Stimulated activated CD4-positive, alpha-beta T cell treated with anti-CD3 and anti-CD28 coated beads, Interleukin-2, amount 100 ng/mL, for 4 hours (primary cell): ENCODE data around the gene HTRA3.

Experiments used
- DNase-seq: peaks from one replicate; pipeline ENCODE4 v3.0.0-alpha.2; 2020; ENCODE audit warnings: low read depth

HTRA3 gene

GRCh38 chr4:8269535-8270417 is at the start of gene HTRA3:
TSS of gene HTRA3 (plus strand) at chr4:8269754. CDS start at chr4:8269969, 215 bp downstream.
- DNase-seq: no peak

GRCh38 chr4:8220661-8221450 is 48.7 kb upstream of the HTRA3 start:
- DNase-seq: no peak

GRCh38 chr4:8221476-8221875 is 48.1 kb upstream of the HTRA3 start:
- no peak for DNase-seq

GRCh38 chr4:8221985-8222384 is 47.6 kb upstream of the HTRA3 start:
- DNase-seq: no peak

GRCh38 chr4:8222609-8223388 is 46.8 kb upstream of the HTRA3 start:
- no peak for DNase-seq

- no peak for DNase-seq
Measured at GRCh38 chr4:8224267-8224974, 45.1 kb upstream of the HTRA3 start.

- no peak for DNase-seq
Measured at GRCh38 chr4:8224975-8225625, 44.5 kb upstream of the HTRA3 start.

- no peak for DNase-seq
Measured at GRCh38 chr4:8225706-8226443, 43.7 kb upstream of the HTRA3 start.

- DNase-seq: no peak
Measured at GRCh38 chr4:8227201-8227770, 42.3 kb upstream of the HTRA3 start.

- no peak for DNase-seq
Measured at GRCh38 chr4:8227771-8228318, 41.7 kb upstream of the HTRA3 start.

- DNase-seq: peak; percentile 82
Measured at GRCh38 chr4:8228319-8229250, 41.0 kb upstream of the HTRA3 start.

GRCh38 chr4:8229331-8229975 is 40.1 kb upstream of the HTRA3 start:
- DNase-seq: peak; percentile 54

GRCh38 chr4:8230033-8230432 is 39.5 kb upstream of the HTRA3 start:
- no peak for DNase-seq

- no peak for DNase-seq
Measured at GRCh38 chr4:8230891-8231290, 38.7 kb upstream of the HTRA3 start.

- no peak for DNase-seq
Measured at GRCh38 chr4:8231551-8232049, 38.0 kb upstream of the HTRA3 start.

- DNase-seq: no peak
Measured at GRCh38 chr4:8232748-8233147, 36.8 kb upstream of the HTRA3 start.

GRCh38 chr4:8233672-8234484 is 35.7 kb upstream of the HTRA3 start:
- no peak for DNase-seq
